ENCODE results near the gene REXO5. TPM values are rescaled to one million over a fixed set of nuclear protein-coding genes. Genes with fewer than 3 reads are reported as not detected.
"Not testable (repeated sequence)": the region's sequence is repeated elsewhere in the genome, so short reads cannot be mapped to it uniquely, and the experiment has no call there.

Gene REXO5
- polyA plus RNA-seq, 3 donors, result 5.2 to 6.6 (median 5.3) TPM

GRCh38 chr16:20839504-20839903, 33.2 kb downstream of the REXO5 start:
- no peak for DNase-seq (ENCODE audit: extremely low read depth in 1 of 11, low read depth in 9 of 11, low spot score in 4 of 11)

- DNase-seq (ENCODE audit: extremely low read depth in 1 of 11, low read depth in 9 of 11, low spot score in 4 of 11), result no peak
Measured at GRCh38 chr16:20844054-20844453, 37.7 kb downstream of the REXO5 start.

- DNase-seq (ENCODE audit: extremely low read depth in 1 of 11, low read depth in 9 of 11, low spot score in 4 of 11), result no peak
Measured at GRCh38 chr16:20844588-20844987, 38.3 kb downstream of the REXO5 start.

- DNase-seq (ENCODE audit: extremely low read depth in 1 of 11, low read depth in 9 of 11, low spot score in 4 of 11), result no peak
Measured at GRCh38 chr16:20846030-20846429, 39.7 kb downstream of the REXO5 start.

GRCh38 chr16:20846551-20846950, 40.2 kb downstream of the REXO5 start:
- no peak for DNase-seq (ENCODE audit: extremely low read depth in 1 of 11, low read depth in 9 of 11, low spot score in 4 of 11)

- no peak for DNase-seq (ENCODE audit: extremely low read depth in 1 of 11, low read depth in 9 of 11, low spot score in 4 of 11)
Measured at GRCh38 chr16:20847550-20847949, 41.2 kb downstream of the REXO5 start.

GRCh38 chr16:20849589-20850390, 43.5 kb downstream of the REXO5 start:
- peak; percentile 36 to 65 (median 55) for DNase-seq (ENCODE audit: extremely low read depth in 1 of 11, low read depth in 9 of 11, low spot score in 4 of 11)

GRCh38 chr16:20850981-20851380, 44.7 kb downstream of the REXO5 start:
- no peak for DNase-seq (ENCODE audit: extremely low read depth in 1 of 11, low read depth in 9 of 11, low spot score in 4 of 11)

GRCh38 chr16:20851601-20852000, 45.3 kb downstream of the REXO5 start:
- peak in 2 of 11 donors; percentile 4 to 37 for DNase-seq (ENCODE audit: extremely low read depth in 1 of 11, low read depth in 9 of 11, low spot score in 4 of 11)

- no peak for DNase-seq (ENCODE audit: extremely low read depth in 1 of 11, low read depth in 9 of 11, low spot score in 4 of 11)
Measured at GRCh38 chr16:20853143-20853542, 46.8 kb downstream of the REXO5 start.

- DNase-seq (ENCODE audit: extremely low read depth in 1 of 11, low read depth in 9 of 11, low spot score in 4 of 11), result no peak
Measured at GRCh38 chr16:20853981-20854620, 47.8 kb downstream of the REXO5 start.

GRCh38 chr16:20854963-20855362, 48.6 kb downstream of the REXO5 start:
- no peak for DNase-seq (ENCODE audit: extremely low read depth in 1 of 11, low read depth in 9 of 11, low spot score in 4 of 11)

GRCh38 chr16:20857281-20857680, 51.0 kb downstream of the REXO5 start:
- DNase-seq (ENCODE audit: extremely low read depth in 1 of 11, low read depth in 9 of 11, low spot score in 4 of 11), result no peak

- no peak for DNase-seq (ENCODE audit: extremely low read depth in 1 of 11, low read depth in 9 of 11, low spot score in 4 of 11)
Measured at GRCh38 chr16:20859229-20859628, 52.9 kb downstream of the REXO5 start.

- DNase-seq (ENCODE audit: extremely low read depth in 1 of 11, low read depth in 9 of 11, low spot score in 4 of 11), result no peak
Measured at GRCh38 chr16:20859699-20860098, 53.4 kb downstream of the REXO5 start.

- no peak for DNase-seq (ENCODE audit: extremely low read depth in 1 of 11, low read depth in 9 of 11, low spot score in 4 of 11)
Measured at GRCh38 chr16:20860361-20860760, 54.0 kb downstream of the REXO5 start.

- DNase-seq (ENCODE audit: extremely low read depth in 1 of 11, low read depth in 9 of 11, low spot score in 4 of 11), result not testable (repeated sequence)
Measured at GRCh38 chr16:20860995-20861394, 54.7 kb downstream of the REXO5 start.

- no peak for DNase-seq (ENCODE audit: extremely low read depth in 1 of 11, low read depth in 9 of 11, low spot score in 4 of 11)
Measured at GRCh38 chr16:20862162-20862960, 56.0 kb downstream of the REXO5 start.

- DNase-seq (ENCODE audit: extremely low read depth in 1 of 11, low read depth in 9 of 11, low spot score in 4 of 11), result not testable (repeated sequence)
Measured at GRCh38 chr16:20864376-20864775, 58.0 kb downstream of the REXO5 start.
